IMR-90 (cell line): Measurements from ENCODE around the gene DERA. TPM values are rescaled to one million over a fixed set of nuclear protein-coding genes. Genes with fewer than 3 reads are reported as not detected.
"Not testable (repeated sequence)": the region's sequence is repeated elsewhere in the genome, so short reads cannot be mapped to it uniquely, and the experiment has no call there.

Source experiments
- ATAC-seq: fragments of 200-7000 bp; cut with Tn5 transposase; 2 replicates; pipeline ENCODE4 v1.9.1; 2020; ENCODE audit warnings: low read depth, mild to moderate bottlenecking, moderate library complexity
- BruUV-seq: library from RNA; stranded (reverse); fragments of 400-500 nt; replicated peaks from 2 replicates; lab custom pipeline; 2021; lab: Mats Ljungman, UMichigan
- CTCF ChIA-PET: fragments of 300-600 bp; formaldehyde crosslinking; extraction: SDS; loops from one replicate; lab custom pipeline; 2021; ENCODE audit warnings: antibody characterized with exemption; lab: Yijun Ruan, JAX
- POLR2A ChIA-PET: fragments of 300-600 bp; sonication (Branson Sonifier 250); formaldehyde crosslinking; loops from one replicate; lab custom pipeline; 2022; ENCODE audit warnings: antibody characterized with exemption; ENCODE audit not compliant: unreplicated experiment; lab: Charles Lee
- DNase-seq: peaks from one replicate; pipeline ENCODE4 v3.0.0; 2013
- H2AFZ ChIP-seq: replicated peaks from 2 replicates; pipeline ENCODE3; 2013; ENCODE audit warnings: low read length, mild to moderate bottlenecking; ENCODE audit not compliant: poor library complexity
- H2AK5ac ChIP-seq: 2 replicates; pipeline ENCODE4 v1.6.1; 2013; ENCODE audit warnings: low read depth, low read length, inconsistent platforms
- H2AK9ac ChIP-seq: replicated peaks from 2 replicates; pipeline ENCODE3; 2013; ENCODE audit warnings: mild to moderate bottlenecking, low read depth, low read length, moderate library complexity; ENCODE audit not compliant: poor library complexity
- H2BK120ac ChIP-seq: 2 replicates; pipeline ENCODE4 v1.6.1; 2013; ENCODE audit warnings: low read depth, low read length, inconsistent platforms
- H2BK15ac ChIP-seq: 3 replicates; pipeline ENCODE4 v1.6.1; 2013; ENCODE audit warnings: low read depth, low read length, inconsistent platforms
- H2BK20ac ChIP-seq: 2 replicates; pipeline ENCODE4 v1.6.1; 2013; ENCODE audit warnings: low read depth, mild to moderate bottlenecking, inconsistent platforms, low read length, moderate library complexity
- H2BK5ac ChIP-seq: 2 replicates; pipeline ENCODE4 v1.6.1; 2013; ENCODE audit warnings: mild to moderate bottlenecking, low read depth, low read length, inconsistent platforms; ENCODE audit not compliant: poor library complexity, severe bottlenecking
- H3K14ac ChIP-seq: replicated peaks from 2 replicates; pipeline ENCODE4 v1.6.1; 2013; ENCODE audit warnings: low read depth, low read length, inconsistent platforms
- H3K18ac ChIP-seq: 2 replicates; pipeline ENCODE4 v1.6.1; 2013; ENCODE audit warnings: low read depth, low read length, control low read depth
- H3K23ac ChIP-seq: 2 replicates; pipeline ENCODE4 v1.6.1; 2013; ENCODE audit warnings: low read depth, low read length, inconsistent platforms
- H3K27ac ChIP-seq: 2 replicates; pipeline ENCODE4 v1.5.1; 2013; ENCODE audit warnings: mild to moderate bottlenecking, control low read depth, low read length; ENCODE audit not compliant: insufficient read depth
- H3K27me3 ChIP-seq: 2 replicates; pipeline ENCODE4 v1.6.1; 2013; ENCODE audit warnings: low read length; ENCODE audit not compliant: control insufficient read depth, insufficient read depth
- H3K36me3 ChIP-seq: 2 replicates; pipeline ENCODE4 v1.6.1; 2013; ENCODE audit warnings: low read length, mixed read lengths; ENCODE audit not compliant: control insufficient read depth, insufficient read depth
- H3K4ac ChIP-seq: 2 replicates; pipeline ENCODE4 v1.6.1; 2013; ENCODE audit warnings: low read depth, low read length, inconsistent platforms
- H3K4me1 ChIP-seq: 2 replicates; pipeline ENCODE4 v1.6.1; 2013; ENCODE audit warnings: low read length, mixed read lengths; ENCODE audit not compliant: control insufficient read depth, insufficient read depth
- H3K4me2 ChIP-seq: 2 replicates; pipeline ENCODE4 v1.6.1; 2013; ENCODE audit warnings: low read depth, mild to moderate bottlenecking, control low read depth, low read length, moderate library complexity
- H3K4me3 ChIP-seq: 2 replicates; pipeline ENCODE4 v1.5.1; 2013; ENCODE audit warnings: low read depth, mild to moderate bottlenecking, control low read depth, low read length, moderate library complexity; ENCODE audit not compliant: insufficient read depth
- H3K56ac ChIP-seq: 2 replicates; pipeline ENCODE4 v1.6.1; 2013; ENCODE audit warnings: low read length, inconsistent platforms; ENCODE audit not compliant: insufficient read depth; ENCODE audit errors: extremely low read depth
- H3K79me1 ChIP-seq, 2 experiments: 2 replicates each; pipeline ENCODE4 v1.6.1; 2013; ENCODE audit warnings: low read length in 2 of 2, inconsistent platforms in 1 of 2, low read depth in 1 of 2
- H3K9ac ChIP-seq: 2 replicates; pipeline ENCODE4 v1.6.1; 2013; ENCODE audit warnings: low read depth, low read length, control low read depth
- H3K9me1 ChIP-seq: 2 replicates; pipeline ENCODE4 v1.6.1; 2013; ENCODE audit warnings: low read length, inconsistent platforms; ENCODE audit not compliant: insufficient read depth
- H3K9me3 ChIP-seq: 2 replicates; pipeline ENCODE4 v1.6.1; 2013; ENCODE audit warnings: low read length; ENCODE audit not compliant: control insufficient read depth, insufficient read depth
- H4K20me1 ChIP-seq: 2 replicates; pipeline ENCODE4 v1.6.1; 2013; ENCODE audit warnings: low read length, inconsistent platforms; ENCODE audit not compliant: insufficient read depth
- H4K5ac ChIP-seq: 2 replicates; pipeline ENCODE4 v1.6.1; 2013; ENCODE audit warnings: mild to moderate bottlenecking, low read depth, low read length, control low read depth
- H4K8ac ChIP-seq, 2 experiments: 2 replicates each; pipeline ENCODE4 v1.6.1; 2013; ENCODE audit warnings: low read depth in 2 of 2, low read length in 2 of 2, control low read depth in 1 of 2, inconsistent platforms in 1 of 2
- H4K91ac ChIP-seq: 2 replicates; pipeline ENCODE4 v1.6.1; 2013; ENCODE audit warnings: low read depth, low read length, inconsistent platforms; ENCODE audit not compliant: insufficient read depth
- WGBS, 2 experiments: methylation state at CpG; one replicate each; pipeline versions ENCODE4 v1.1.5 to v1.1.7; 2013; ENCODE audit warnings: missing lambda C conversion rate in 2 of 2; ENCODE audit not compliant: insufficient read length in 1 of 2; ENCODE audit errors: extremely low coverage in 2 of 2; 5-methylcytosine and 5-hydroxymethylcytosine counted together
- dilution Hi-C: fragments of 300-500 bp; cut with HindIII; formaldehyde crosslinking; loops from one replicate; pipeline ENCODE4 v1.14.3; 2018; ENCODE audit warnings: low sequenced_read_pairs; ENCODE audit not compliant: unreplicated experiment
- in situ Hi-C: fragments of 300-500 bp; cut with MboI; formaldehyde crosslinking; loops from 3 replicates; pipeline ENCODE4 v1.14.3; 2019; ENCODE audit warnings: low sequenced_read_pairs, inconsistent platforms, mixed read lengths
- intact Hi-C: fragments of 100-400 bp; cut with micrococcal nuclease; formaldehyde crosslinking; loops from 2 replicates; pipeline ENCODE4 v1.10.0; 2022
- polyA plus RNA-seq, 3 experiments: library from polyadenylated mRNA; depleted of rRNA; stranded (reverse); fragments of >200 nt; gene quantifications; 2 replicates each; pipeline ENCODE4 v1.2.3, GENCODE V29; 2012; ENCODE audit warnings: low replicate concordance in 1 of 3
- total RNA-seq: library from RNA; depleted of rRNA; stranded (reverse); fragments of >200 nt; gene quantifications from 2 replicates; pipeline ENCODE4 v1.2.3, GENCODE V29; 2012

DERA gene
- total and polyA plus RNA-seq, 2 of the 4 experiments (the other 2 are of a cell fraction): 28.1 to 58.6 TPM

GRCh38 chr12:15874556-15875145 is 36.5 kb upstream of the DERA start:
- H2AFZ ChIP-seq, H2BK15ac ChIP-seq, H3K9me1 ChIP-seq, POLR2A ChIA-PET, H2BK120ac ChIP-seq, H3K9ac ChIP-seq, H2BK20ac ChIP-seq, CTCF ChIA-PET, H3K4ac ChIP-seq, H3K36me3 ChIP-seq, H3K56ac ChIP-seq, H3K18ac ChIP-seq, H2BK5ac ChIP-seq, H2AK9ac ChIP-seq, BruUV-seq, H3K27ac ChIP-seq, H3K79me1 ChIP-seq, H3K14ac ChIP-seq, H3K23ac ChIP-seq, H3K27me3 ChIP-seq, H4K91ac ChIP-seq, H3K4me1 ChIP-seq, DNase-seq, intact Hi-C loops, H3K4me3 ChIP-seq, H3K9me3 ChIP-seq, ATAC-seq, H4K8ac ChIP-seq, H4K5ac ChIP-seq, H2AK5ac ChIP-seq, H4K20me1 ChIP-seq, dilution Hi-C loops, H3K4me2 ChIP-seq: not testable (repeated sequence)
- WGBS, 2 experiments: 76% methylated on average over 2 of the region's 20 CpGs; no CpG with 5 or more reads in 1 of the 2 experiments
- in situ Hi-C loops: loop anchor here (25.0 kb wide), 1 partner anchor 1087 kb away; no protein-coding TSS in a partner anchor
